Hematopoietic multipotent progenitor cell treated with erythropoietin and hydrocortisone succinate and interleukin-3 and kit ligand, for 15 days (in vitro differentiated cells): ENCODE results near the gene BMP8B.

Source experiments
- DNase-seq: peaks from one replicate; pipeline ENCODE4 v3.0.0-alpha.2; 2015; ENCODE audit warnings: low spot score

The BMP8B gene

DNA sequence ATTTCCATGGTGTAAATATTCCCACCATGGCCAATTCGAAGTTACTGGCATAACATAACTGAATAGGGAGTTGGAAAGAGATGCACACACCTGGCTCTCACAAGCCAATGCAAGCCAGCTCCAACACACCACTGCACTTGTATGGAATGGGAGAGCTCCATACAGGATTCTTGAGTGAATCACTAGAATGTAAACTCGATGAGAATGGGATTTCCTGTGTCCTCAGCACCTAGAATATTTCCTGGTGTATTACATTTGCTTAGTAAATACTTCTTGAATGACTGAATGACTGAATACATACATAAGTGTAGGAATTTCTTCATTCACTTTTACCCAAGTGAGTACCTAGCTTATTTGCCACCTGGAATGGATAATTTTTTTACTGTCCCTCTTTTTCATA is 66.2 kb downstream of the BMP8B start:
- no peak for DNase-seq

DNA sequence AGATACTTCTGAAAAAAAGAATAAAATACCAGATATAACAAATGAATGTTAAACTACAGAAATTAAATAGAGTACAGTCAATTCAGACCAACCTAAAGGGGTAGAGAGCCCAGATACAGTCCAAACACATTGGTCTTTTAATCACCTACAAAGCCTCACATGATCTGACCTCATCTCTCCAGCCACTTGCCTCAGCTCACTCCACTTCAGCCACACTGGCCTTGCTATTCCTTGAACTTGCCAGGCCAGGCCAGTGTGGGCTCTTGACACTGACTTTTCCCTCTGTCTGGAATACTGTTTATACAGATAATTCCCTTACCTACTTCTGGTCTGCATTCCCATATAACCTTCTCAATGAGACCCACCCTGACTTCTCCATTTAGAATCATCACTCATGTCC is 67.0 kb downstream of the BMP8B start:
- no peak for DNase-seq

- DNase-seq = peak; percentile 74
Measured at GRCh38 chr1:39720094-39720999, 68.3 kb downstream of the BMP8B start.

DNA sequence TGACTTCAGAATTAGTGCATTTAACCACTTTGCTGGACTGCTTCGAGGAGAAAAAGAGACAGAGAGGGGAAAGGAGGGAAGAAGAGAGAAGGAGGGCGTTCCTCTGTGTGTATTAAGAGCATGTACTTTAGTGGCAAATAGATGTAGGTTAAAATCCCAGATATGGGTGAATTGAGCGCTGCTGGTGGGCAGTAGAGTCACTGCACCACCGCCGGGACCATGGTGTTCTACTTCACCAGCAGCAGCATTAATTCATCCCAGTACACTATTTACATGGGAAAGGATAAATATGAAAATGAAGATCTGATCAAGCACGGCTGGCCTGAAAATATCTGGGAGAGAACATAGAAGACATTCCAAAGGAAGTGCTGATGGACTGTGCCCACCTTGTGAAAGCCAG is 70.9 kb downstream of the BMP8B start:
- no peak for DNase-seq

- DNase-seq = no peak
Measured at GRCh38 chr1:39713557-39713956, 75.1 kb downstream of the BMP8B start.

DNA sequence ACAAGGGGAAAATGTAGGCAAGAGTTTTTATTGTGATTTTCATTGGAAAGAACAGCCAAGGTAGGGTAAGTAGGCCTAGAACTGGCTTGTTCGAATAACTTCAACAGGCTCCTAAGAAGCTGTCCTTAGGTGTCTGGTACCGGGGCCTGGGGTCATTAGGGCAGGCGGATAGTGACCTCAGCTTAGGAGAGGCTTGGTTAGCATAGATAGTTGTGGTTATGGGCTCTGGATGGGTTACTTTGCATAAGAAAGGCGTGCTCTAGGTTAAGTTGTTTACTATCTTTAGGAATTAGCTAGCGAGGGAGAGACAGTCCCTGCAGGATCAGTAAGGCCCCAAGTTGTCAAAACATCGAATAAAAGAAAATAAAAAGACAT is 76.7 kb downstream of the BMP8B start:
- no peak for DNase-seq

- peak; percentile 61 for DNase-seq
Measured at GRCh38 chr1:39711104-39711965, 77.3 kb downstream of the BMP8B start.

- no peak for DNase-seq
Measured at GRCh38 chr1:39707506-39707905, 81.2 kb downstream of the BMP8B start.
